LNCAP (cell line): ENCODE results near the gene ASXL1.

ENCODE experiments used
- TF ChIP-seq, protein P1 (sequence below): fragments of 450-650 bp; IDR thresholded peaks from 2 replicates; pipeline ENCODE4 v1.5.1; 2017; ENCODE audit warnings: mild to moderate bottlenecking

Gene ASXL1

GRCh38 chr20:32362901-32363364, 4.8 kb downstream of the ASXL1 start:
- TF ChIP-seq, protein P1, sequence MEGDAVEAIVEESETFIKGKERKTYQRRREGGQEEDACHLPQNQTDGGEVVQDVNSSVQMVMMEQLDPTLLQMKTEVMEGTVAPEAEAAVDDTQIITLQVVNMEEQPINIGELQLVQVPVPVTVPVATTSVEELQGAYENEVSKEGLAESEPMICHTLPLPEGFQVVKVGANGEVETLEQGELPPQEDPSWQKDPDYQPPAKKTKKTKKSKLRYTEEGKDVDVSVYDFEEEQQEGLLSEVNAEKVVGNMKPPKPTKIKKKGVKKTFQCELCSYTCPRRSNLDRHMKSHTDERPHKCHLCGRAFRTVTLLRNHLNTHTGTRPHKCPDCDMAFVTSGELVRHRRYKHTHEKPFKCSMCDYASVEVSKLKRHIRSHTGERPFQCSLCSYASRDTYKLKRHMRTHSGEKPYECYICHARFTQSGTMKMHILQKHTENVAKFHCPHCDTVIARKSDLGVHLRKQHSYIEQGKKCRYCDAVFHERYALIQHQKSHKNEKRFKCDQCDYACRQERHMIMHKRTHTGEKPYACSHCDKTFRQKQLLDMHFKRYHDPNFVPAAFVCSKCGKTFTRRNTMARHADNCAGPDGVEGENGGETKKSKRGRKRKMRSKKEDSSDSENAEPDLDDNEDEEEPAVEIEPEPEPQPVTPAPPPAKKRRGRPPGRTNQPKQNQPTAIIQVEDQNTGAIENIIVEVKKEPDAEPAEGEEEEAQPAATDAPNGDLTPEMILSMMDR, result no peak

GRCh38 chr20:32363492-32363891, 5.4 kb downstream of the ASXL1 start:
- TF ChIP-seq, protein P1, result no peak

DNA sequence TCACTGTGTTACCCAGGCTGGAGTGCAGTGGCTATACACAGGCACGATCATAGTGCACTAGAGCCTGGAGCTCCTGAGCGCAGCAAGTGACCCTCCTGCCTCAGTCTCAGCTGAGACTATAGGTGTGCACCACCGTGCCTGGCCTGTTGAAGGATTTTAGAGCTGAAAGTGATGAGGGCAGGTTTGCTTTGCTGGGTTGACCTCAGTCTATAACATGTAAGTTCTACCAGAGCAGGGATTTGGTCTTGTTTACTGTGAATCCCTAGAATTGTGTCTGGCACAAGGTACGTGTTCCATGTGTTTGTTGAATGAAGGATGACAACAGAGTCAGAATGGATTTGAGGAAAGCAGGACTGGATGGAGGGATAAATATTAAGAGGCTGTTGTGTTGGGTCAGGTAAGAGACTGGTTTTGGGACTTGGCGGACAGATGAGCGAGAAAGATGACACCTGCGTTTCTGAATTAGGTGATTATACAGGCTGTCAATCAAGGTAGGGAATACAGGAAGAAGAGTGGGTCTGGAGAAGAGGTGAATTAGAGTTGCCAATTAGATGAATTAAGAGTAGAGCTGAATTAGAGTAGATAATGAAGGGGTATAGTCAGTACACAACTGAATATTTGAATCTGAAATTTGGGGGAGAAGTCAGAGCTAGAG, 6.5 kb downstream of the ASXL1 start:
- TF ChIP-seq, protein P1, result no peak

DNA sequence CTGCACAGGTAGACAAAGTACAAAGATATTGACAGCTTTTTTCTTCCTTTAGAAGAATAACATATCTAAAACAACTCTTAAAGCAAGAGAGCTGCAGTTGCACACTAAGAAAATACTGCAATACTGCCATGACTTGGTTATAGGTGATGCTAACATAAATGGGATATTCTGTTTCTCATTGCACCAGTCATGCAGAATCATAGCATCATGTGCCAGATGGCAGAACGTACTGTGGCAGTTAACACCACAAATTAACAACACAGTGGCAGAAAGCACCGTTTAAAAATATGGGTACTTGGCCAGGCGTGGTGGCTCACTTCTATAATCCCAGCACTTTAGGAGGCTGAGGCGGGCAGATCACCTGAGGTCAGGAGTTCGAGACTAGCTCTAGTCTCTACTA, 7.4 kb downstream of the ASXL1 start:
- TF ChIP-seq, protein P1, result no peak

DNA sequence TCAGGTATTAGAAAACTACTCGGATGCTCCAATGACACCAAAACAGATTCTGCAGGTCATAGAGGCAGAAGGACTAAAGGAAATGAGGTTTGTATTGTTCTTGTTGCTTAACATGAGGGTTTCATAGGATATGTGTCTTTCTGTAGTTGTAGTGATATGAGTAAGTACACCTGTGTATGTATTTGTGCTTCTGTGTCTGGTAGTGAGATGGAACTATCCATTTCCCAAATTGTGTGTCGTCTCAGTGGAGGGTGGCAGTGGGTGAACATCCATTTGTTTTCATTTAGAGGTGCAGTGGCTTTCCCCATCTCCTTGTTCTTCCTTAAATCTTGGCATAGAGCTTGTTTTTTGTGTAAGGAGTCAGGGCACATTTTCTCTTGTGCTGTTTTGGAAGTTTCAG, 8.2 kb downstream of the ASXL1 start:
- TF ChIP-seq, protein P1, result no peak

GRCh38 chr20:32368323-32368722, 10.2 kb downstream of the ASXL1 start:
- TF ChIP-seq, protein P1, result no peak

- TF ChIP-seq, protein P1, result no peak
Observed at GRCh38 chr20:32368925-32369324, 10.8 kb downstream of the ASXL1 start.

DNA sequence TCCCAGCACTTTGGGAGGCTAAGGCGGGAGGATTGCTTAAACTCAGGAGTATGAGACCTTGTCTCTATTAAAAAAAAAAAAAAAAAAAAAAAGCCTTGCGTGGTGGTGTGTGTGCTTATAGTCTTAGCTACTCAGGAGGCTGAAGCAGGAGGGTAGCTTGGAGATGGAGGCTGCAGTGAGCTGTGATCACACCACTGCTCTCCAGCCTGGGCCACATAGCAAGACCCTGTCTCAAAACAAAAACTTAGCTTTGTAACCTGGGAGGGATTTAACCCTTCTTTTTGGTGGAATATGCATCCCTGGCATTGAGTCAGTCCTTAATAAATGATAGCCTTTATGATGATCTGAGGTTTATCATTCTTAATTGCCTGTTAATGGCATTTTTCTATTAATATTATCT, 12.8 kb downstream of the ASXL1 start:
- TF ChIP-seq, protein P1, result no peak
